Measurements from ENCODE around the gene RAB26.

GRCh38 chr16:2154533-2155090 lies 6.2 kb downstream of the RAB26 start:
- TF ChIP-seq EP300 (IDR thresholded peaks at IDR 0.05; ENCODE audit: low read depth in 2 of 2, low read length in 2 of 2), result no peak
- no peak for TF ChIP-seq EP300 (CRISPR knock-in tag; IDR thresholded peaks at IDR 0.05; ENCODE audit: borderline replicate concordance)
- no peak for TF ChIP-seq MATR3 (CRISPR knock-in tag; IDR thresholded peaks at IDR 0.05)
- no peak for TF ChIP-seq CTCF (CRISPR knock-in tag; IDR thresholded peaks at IDR 0.05)
- no peak for TF ChIP-seq CCAR2 (optimal IDR thresholded peaks at IDR 0.05; ENCODE audit: low read depth, low read length)
- no peak for TF ChIP-seq PBX2 (CRISPR knock-in tag; IDR thresholded peaks at IDR 0.05)
- TF ChIP-seq MYC (CRISPR knock-in tag; IDR thresholded peaks at IDR 0.05; ENCODE audit: borderline replicate concordance), result no peak
- TF ChIP-seq ZNF549 (CRISPR knock-in tag; IDR thresholded peaks at IDR 0.05), result no peak
